ENCODE measurements around the gene HS3ST4. TPM values are rescaled to one million over a fixed set of nuclear protein-coding genes. Genes with fewer than 3 reads are reported as not detected.

The HS3ST4 gene
- total and polyA plus RNA-seq, 2 donors from 2014 or later = not detected

DNA sequence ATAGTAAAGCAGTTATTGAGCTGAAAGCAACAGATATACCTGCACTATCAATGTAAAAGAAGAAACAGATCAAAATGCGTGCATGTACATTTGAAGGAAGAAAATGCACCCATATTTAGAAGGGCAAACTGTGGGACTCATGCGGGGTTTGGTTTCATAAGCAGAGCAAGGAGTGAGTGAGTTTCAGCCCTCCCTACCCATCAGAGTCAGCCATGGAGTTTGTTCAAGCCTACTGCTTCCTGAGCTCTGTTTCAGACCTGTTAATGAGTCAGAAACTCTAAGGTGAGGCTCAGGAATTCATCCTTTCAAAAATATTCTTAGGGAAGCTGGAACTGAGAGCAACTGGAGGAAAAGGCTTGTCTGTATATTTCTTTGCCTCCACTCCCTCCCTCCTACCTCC, 446.2 kb downstream of the HS3ST4 start:
- no peaks in the 10 kb centered on the region for H3K27me3 ChIP-seq (ENCODE audit: control insufficient read depth, insufficient read depth, low read length)
- H3K4me1 ChIP-seq (ENCODE audit: control insufficient read depth in 2 of 3, insufficient read depth in 2 of 3, low read depth in 1 of 3, low read length in 3 of 3) = no peaks in the 10 kb centered on the region
- intact Hi-C loops (cut with DNase I) = no loop called here
- H3K9ac ChIP-seq (ENCODE audit: low read length in 3 of 3) = no peak overlapping the region
- no peak for FAIRE-seq
- no peaks in the 10 kb centered on the region for H3K9me3 ChIP-seq (ENCODE audit: control insufficient read depth in 2 of 3, insufficient read depth in 1 of 3, low read length in 3 of 3)
- H3K27ac ChIP-seq (ENCODE audit: low read depth in 2 of 2, low read length in 2 of 2) = no peak overlapping the region
- TF ChIP-seq, protein P1, sequence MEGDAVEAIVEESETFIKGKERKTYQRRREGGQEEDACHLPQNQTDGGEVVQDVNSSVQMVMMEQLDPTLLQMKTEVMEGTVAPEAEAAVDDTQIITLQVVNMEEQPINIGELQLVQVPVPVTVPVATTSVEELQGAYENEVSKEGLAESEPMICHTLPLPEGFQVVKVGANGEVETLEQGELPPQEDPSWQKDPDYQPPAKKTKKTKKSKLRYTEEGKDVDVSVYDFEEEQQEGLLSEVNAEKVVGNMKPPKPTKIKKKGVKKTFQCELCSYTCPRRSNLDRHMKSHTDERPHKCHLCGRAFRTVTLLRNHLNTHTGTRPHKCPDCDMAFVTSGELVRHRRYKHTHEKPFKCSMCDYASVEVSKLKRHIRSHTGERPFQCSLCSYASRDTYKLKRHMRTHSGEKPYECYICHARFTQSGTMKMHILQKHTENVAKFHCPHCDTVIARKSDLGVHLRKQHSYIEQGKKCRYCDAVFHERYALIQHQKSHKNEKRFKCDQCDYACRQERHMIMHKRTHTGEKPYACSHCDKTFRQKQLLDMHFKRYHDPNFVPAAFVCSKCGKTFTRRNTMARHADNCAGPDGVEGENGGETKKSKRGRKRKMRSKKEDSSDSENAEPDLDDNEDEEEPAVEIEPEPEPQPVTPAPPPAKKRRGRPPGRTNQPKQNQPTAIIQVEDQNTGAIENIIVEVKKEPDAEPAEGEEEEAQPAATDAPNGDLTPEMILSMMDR (IDR thresholded peaks at IDR 0.05; ENCODE audit: borderline replicate concordance, extremely low read depth, insufficient read depth) = no peak
- DNase-seq = no peak
- H3K36me3 ChIP-seq (ENCODE audit: control insufficient read depth in 2 of 3, insufficient read depth in 3 of 3, low read length in 3 of 3) = no peaks in the 10 kb centered on the region
- H3K4me3 ChIP-seq (ENCODE audit: low read length in 3 of 3) = no peak overlapping the region

DNA sequence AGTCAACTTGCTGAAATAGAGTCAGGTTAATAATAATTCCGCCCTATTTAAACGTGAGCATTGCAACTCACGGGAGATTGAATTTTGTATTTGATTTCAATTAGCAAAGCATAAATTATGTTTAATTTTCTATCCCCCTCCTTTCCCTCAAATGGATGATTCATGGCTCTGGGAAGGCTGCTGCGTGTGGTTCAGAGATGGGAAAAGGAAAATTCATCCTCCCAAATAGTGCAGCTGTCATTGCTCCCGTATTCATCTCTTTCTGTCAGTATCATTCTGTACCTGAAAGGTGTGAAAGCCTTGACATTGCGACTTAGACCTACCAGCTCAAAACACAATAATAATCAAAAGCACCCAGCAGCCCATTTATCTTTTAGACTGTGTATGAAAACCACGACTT, 447.3 kb downstream of the HS3ST4 start:
- intact Hi-C loops (cut with DNase I) = no loop called here
- Histone ChIP-seq H3K9me3 (ENCODE audit: control insufficient read depth in 2 of 3, insufficient read depth in 1 of 3, low read length in 3 of 3) (no peaks in the 10 kb centered on the region), H3K36me3 (ENCODE audit: control insufficient read depth in 2 of 3, insufficient read depth in 3 of 3, low read length in 3 of 3) (no peaks in the 10 kb centered on the region), H3K27me3 (ENCODE audit: control insufficient read depth, insufficient read depth, low read length) (no peaks in the 10 kb centered on the region), H3K9ac (ENCODE audit: low read length in 3 of 3) (no peak overlapping the region), H3K4me1 (ENCODE audit: control insufficient read depth in 2 of 3, insufficient read depth in 2 of 3, low read depth in 1 of 3, low read length in 3 of 3) (no peaks in the 10 kb centered on the region), H3K27ac (ENCODE audit: low read depth in 2 of 2, low read length in 2 of 2) (no peak overlapping the region), H3K4me3 (ENCODE audit: low read length in 3 of 3) (no peak overlapping the region)
- FAIRE-seq (no peak), DNase-seq (no peak)
- TF ChIP-seq, protein P1 (IDR thresholded peaks at IDR 0.05; ENCODE audit: borderline replicate concordance, extremely low read depth, insufficient read depth) = no peak

DNA sequence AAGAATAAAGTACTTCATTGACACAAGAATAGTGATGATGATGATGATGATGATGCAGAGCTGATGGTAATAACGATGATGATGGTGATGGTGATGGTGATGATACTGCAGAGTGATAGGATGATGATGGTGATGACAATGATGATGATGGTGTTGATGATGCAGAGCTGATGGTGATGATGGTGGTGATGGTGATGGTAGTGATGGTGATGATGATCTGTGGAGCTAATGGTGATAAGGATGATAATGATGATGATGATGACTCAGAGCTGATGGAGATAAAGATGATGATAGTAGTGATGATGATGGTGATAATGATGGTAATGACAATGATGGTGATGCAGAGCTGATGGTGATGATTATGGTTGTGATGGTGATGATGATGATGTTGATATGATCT, 448.1 kb downstream of the HS3ST4 start:
- intact Hi-C loops (cut with DNase I) = no loop called here
- Histone ChIP-seq H3K9me3 (ENCODE audit: control insufficient read depth in 2 of 3, insufficient read depth in 1 of 3, low read length in 3 of 3) (no peaks in the 10 kb centered on the region), H3K4me3 (ENCODE audit: low read length in 3 of 3) (peak overlapping the region in 1 of 3 donors; percentile 24), H3K27me3 (ENCODE audit: control insufficient read depth, insufficient read depth, low read length) (no peaks in the 10 kb centered on the region), H3K9ac (ENCODE audit: low read length in 3 of 3) (no peak overlapping the region), H3K27ac (ENCODE audit: low read depth in 2 of 2, low read length in 2 of 2) (no peak overlapping the region), H3K36me3 (ENCODE audit: control insufficient read depth in 2 of 3, insufficient read depth in 3 of 3, low read length in 3 of 3) (no peaks in the 10 kb centered on the region), H3K4me1 (ENCODE audit: control insufficient read depth in 2 of 3, insufficient read depth in 2 of 3, low read depth in 1 of 3, low read length in 3 of 3) (no peaks in the 10 kb centered on the region)
- DNase-seq (no peak), FAIRE-seq (no peak)
- TF ChIP-seq, protein P1 (IDR thresholded peaks at IDR 0.05; ENCODE audit: borderline replicate concordance, extremely low read depth, insufficient read depth) = no peak
